IMR-90 (cell line): ENCODE data around the gene HSPB6.

Source experiments
- BHLHE40 ChIP-seq: fragments of 150-350 bp; IDR thresholded peaks from 2 replicates; pipeline ENCODE4 v1.6.1; 2016; ENCODE audit warnings: mild to moderate bottlenecking, low read depth, low read length
- CHD1 ChIP-seq: IDR thresholded peaks from 2 replicates; pipeline ENCODE4 v1.6.1; 2012; ENCODE audit warnings: low read depth, low read length, improper control_type of control experiment
- CTCF ChIP-seq: conservative IDR thresholded peaks from 2 replicates; pipeline ENCODE4 v1.5.1; 2012; ENCODE audit warnings: mild to moderate bottlenecking, low read depth, low read length, improper control_type of control experiment
- FOS ChIP-seq: fragments of 150-350 bp; IDR thresholded peaks from 2 replicates; pipeline ENCODE4 v1.6.1; 2016; ENCODE audit warnings: low read depth, low read length
- MAZ ChIP-seq: IDR thresholded peaks from 2 replicates; pipeline ENCODE4 v1.6.1; 2012; ENCODE audit warnings: low read depth, mild to moderate bottlenecking, low read length, improper control_type of control experiment, moderate library complexity, borderline replicate concordance
- MXI1 ChIP-seq: IDR thresholded peaks from 2 replicates; pipeline ENCODE4 v1.6.1; 2012; ENCODE audit warnings: low read depth, mild to moderate bottlenecking, low read length, moderate library complexity, borderline replicate concordance
- NFE2L2 ChIP-seq: fragments of 150-350 bp; IDR thresholded peaks from 2 replicates; pipeline ENCODE4 v1.6.1; 2016; ENCODE audit warnings: low read depth, mild to moderate bottlenecking, low read length
- POLR2A ChIP-seq: IDR thresholded peaks from 2 replicates; pipeline ENCODE4 v1.6.1; 2012; ENCODE audit warnings: mild to moderate bottlenecking, low read depth, low read length
- RAD21 ChIP-seq: IDR thresholded peaks from 2 replicates; pipeline ENCODE4 v1.6.1; 2012; ENCODE audit warnings: low read length, improper control_type of control experiment
- RCOR1 ChIP-seq: IDR thresholded peaks from 2 replicates; pipeline ENCODE4 v1.6.1; 2012; ENCODE audit warnings: mild to moderate bottlenecking, low read length, improper control_type of control experiment; ENCODE audit not compliant: insufficient replicate concordance
- RFX5 ChIP-seq: IDR thresholded peaks from 2 replicates; pipeline ENCODE4 v1.8.0; 2012; ENCODE audit warnings: low read depth, mild to moderate bottlenecking, low read length, moderate library complexity

GRCh38 chr19:35777086-35777841, 20.4 kb upstream of the HSPB6 start:
- TF ChIP-seq CTCF = no peak
- no peak for TF ChIP-seq BHLHE40
- TF ChIP-seq RAD21 = no peak
- no peak for TF ChIP-seq POLR2A
- TF ChIP-seq CHD1 = no peak
- no peak for TF ChIP-seq NFE2L2
- no peak for TF ChIP-seq RCOR1
- no peak for TF ChIP-seq MAZ
- no peak for TF ChIP-seq RFX5
- TF ChIP-seq MXI1 = no peak
- TF ChIP-seq FOS = no peak
